Trophoblast cell (in vitro differentiated cells and primary cell): ENCODE data around the gene NOP56.

ENCODE experiments used
- DNase-seq, 2 donors: peaks; one replicate each; pipeline ENCODE4 v3.0.0-alpha.2; 2016
- H2AFZ ChIP-seq: 2 replicates; pipeline ENCODE4 v1.6.1; 2013; ENCODE audit warnings: low read length, moderate library complexity, mild to moderate bottlenecking; ENCODE audit not compliant: insufficient read depth, poor library complexity
- H2AK5ac ChIP-seq: 2 replicates; pipeline ENCODE4 v1.6.1; 2013; ENCODE audit warnings: mild to moderate bottlenecking, low read length
- H2BK120ac ChIP-seq: 2 replicates; pipeline ENCODE4 v1.6.1; 2013; ENCODE audit warnings: low read length, mild to moderate bottlenecking, moderate library complexity; ENCODE audit not compliant: insufficient read depth, poor library complexity
- H2BK12ac ChIP-seq: 2 replicates; pipeline ENCODE4 v1.6.1; 2013; ENCODE audit warnings: mild to moderate bottlenecking, low read length, moderate library complexity
- H2BK5ac ChIP-seq: 2 replicates; pipeline ENCODE4 v1.6.1; 2013; ENCODE audit warnings: low read length, low read depth, moderate library complexity, mild to moderate bottlenecking; ENCODE audit not compliant: poor library complexity
- H3K14ac ChIP-seq: 2 replicates; pipeline ENCODE4 v1.6.1; 2013; ENCODE audit warnings: mild to moderate bottlenecking, low read length
- H3K18ac ChIP-seq: 2 replicates; pipeline ENCODE4 v1.6.1; 2013; ENCODE audit warnings: mild to moderate bottlenecking, low read length
- H3K23ac ChIP-seq: 2 replicates; pipeline ENCODE4 v1.6.1; 2013; ENCODE audit warnings: low read length
- H3K27ac ChIP-seq: 2 replicates; pipeline ENCODE4 v1.5.1; 2013; ENCODE audit warnings: low read depth, mild to moderate bottlenecking, inconsistent platforms, low read length, moderate library complexity
- H3K27me3 ChIP-seq: 2 replicates; pipeline ENCODE4 v1.6.1; 2013; ENCODE audit warnings: inconsistent platforms, mild to moderate bottlenecking, low read length, moderate library complexity; ENCODE audit not compliant: insufficient read depth
- H3K36me3 ChIP-seq, 2 experiments: 1 replicate in 1 of 2; 2 replicates in 1 of 2; pipeline ENCODE4 v1.6.1; 2013; ENCODE audit warnings: low read length in 2 of 2, mild to moderate bottlenecking in 2 of 2, moderate library complexity in 1 of 2; ENCODE audit not compliant: insufficient read depth in 2 of 2, control insufficient read depth in 1 of 2
- H3K4ac ChIP-seq: 2 replicates; pipeline ENCODE4 v1.6.1; 2013; ENCODE audit warnings: low read depth, mild to moderate bottlenecking, low read length, moderate library complexity
- H3K4me1 ChIP-seq, 2 experiments: 1 replicate in 1 of 2; 2 replicates in 1 of 2; pipeline ENCODE4 v1.6.1; 2013; ENCODE audit warnings: low read length in 2 of 2, mild to moderate bottlenecking in 2 of 2, moderate library complexity in 1 of 2; ENCODE audit not compliant: insufficient read depth in 2 of 2, control insufficient read depth in 1 of 2
- H3K4me2 ChIP-seq: 2 replicates; pipeline ENCODE4 v1.6.1; 2013; ENCODE audit warnings: inconsistent platforms, mild to moderate bottlenecking, low read length, moderate library complexity
- H3K4me3 ChIP-seq: 2 replicates; pipeline ENCODE4 v1.5.1; 2013; ENCODE audit warnings: mild to moderate bottlenecking, low read depth, low read length, inconsistent platforms
- H3K79me1 ChIP-seq: one replicate; pipeline ENCODE4 v1.6.1; 2013; ENCODE audit warnings: low read length
- H3K79me2 ChIP-seq: 2 replicates; pipeline ENCODE4 v1.6.1; 2013; ENCODE audit warnings: low read length, mild to moderate bottlenecking; ENCODE audit not compliant: control insufficient read depth, insufficient read depth, poor library complexity
- H3K9ac ChIP-seq: 2 replicates; pipeline ENCODE4 v1.6.1; 2013; ENCODE audit warnings: mild to moderate bottlenecking, low read length
- H3K9me3 ChIP-seq: 2 replicates; pipeline ENCODE4 v1.6.1; 2013; ENCODE audit warnings: low read depth, mild to moderate bottlenecking, control low read depth, inconsistent platforms, low read length; ENCODE audit not compliant: insufficient read depth
- H4K12ac ChIP-seq: 2 replicates; pipeline ENCODE4 v1.6.1; 2013; ENCODE audit warnings: low read depth, mild to moderate bottlenecking, low read length, moderate library complexity
- H4K8ac ChIP-seq: 2 replicates; pipeline ENCODE4 v1.6.1; 2013; ENCODE audit warnings: low read depth, mild to moderate bottlenecking, low read length, moderate library complexity
- H4K91ac ChIP-seq: one replicate; pipeline ENCODE4 v1.6.1; 2013; ENCODE audit warnings: low read depth, mild to moderate bottlenecking, low read length, moderate library complexity
- WGBS: extraction: QIAGEN DNeasy Blood & Tissue Kit; methylation state at CpG from one replicate; pipeline ENCODE4 v1.1.7; 2013; ENCODE audit warnings: missing lambda C conversion rate; ENCODE audit not compliant: insufficient read length, insufficient coverage; ENCODE audit errors: extremely low coverage; 5-methylcytosine and 5-hydroxymethylcytosine counted together

NOP56 gene

DNA sequence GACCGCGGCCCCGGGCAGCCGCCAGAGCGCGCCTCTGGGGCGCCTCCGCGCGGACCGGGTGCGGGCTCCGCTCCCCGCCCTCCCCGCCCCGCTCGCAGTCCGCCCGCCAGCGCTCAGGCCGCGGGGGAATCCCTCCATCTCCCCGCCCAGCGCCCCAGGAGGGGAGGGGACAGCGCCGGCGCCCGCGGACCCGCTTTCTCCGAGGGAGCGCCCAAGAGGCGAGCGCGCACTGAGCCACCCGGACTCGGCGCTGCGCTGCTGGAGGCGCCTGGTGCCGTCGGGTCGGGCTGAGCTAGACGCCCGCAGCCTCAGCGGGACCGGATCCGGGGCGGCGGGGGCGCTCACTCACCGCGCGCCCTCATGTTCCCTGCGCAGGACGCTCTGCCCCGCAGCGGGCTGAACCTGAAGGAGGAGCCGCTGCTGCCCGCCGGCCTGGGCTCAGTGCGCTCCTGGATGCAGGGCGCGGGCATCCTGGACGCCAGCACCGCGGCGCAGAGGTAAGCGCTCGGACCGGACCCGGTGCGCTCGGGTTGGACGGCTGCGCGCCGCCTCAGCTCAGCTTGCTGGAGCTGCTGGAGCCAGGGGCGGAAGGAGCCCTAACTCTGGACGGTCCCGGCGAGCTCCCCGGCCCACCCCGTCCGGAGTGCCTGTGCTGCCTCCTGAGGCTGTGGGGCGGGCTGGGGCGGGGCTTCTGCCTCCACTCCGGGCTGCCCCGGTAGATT, 41.0 kb downstream of the NOP56 start:
- Histone ChIP-seq H3K4me2 (peak overlapping the region; percentile 32), H3K27me3 (peaks cover 60% of the 10 kb centered on the region), H3K79me1 (no peaks in the 10 kb centered on the region), H2BK5ac (no peak overlapping the region), H4K8ac (no peak overlapping the region), H3K27ac (no peak overlapping the region), H2BK12ac (no peak overlapping the region), H3K23ac (no peak overlapping the region), H3K4me1 (peaks cover 7 to 10% of the 10 kb centered on the region in 2 experiments), H2BK120ac (no peak overlapping the region), H3K4ac (no peak overlapping the region), H4K12ac (no peak overlapping the region), H3K14ac (no peak overlapping the region), H3K4me3 (peak overlapping the region; percentile 12), H3K9ac (no peak overlapping the region), H3K79me2 (no peaks in the 10 kb centered on the region), H3K9me3 (peaks cover 9% of the 10 kb centered on the region), H4K91ac (no peak overlapping the region), H3K18ac (no peak overlapping the region), H2AK5ac (no peak overlapping the region), H3K36me3 (no peaks in the 10 kb centered on the region), H2AFZ (no peak overlapping the region)
- peak; percentile 5 to 39 for DNase-seq
- no CpG with 5 or more reads among the region's 89 CpGs for WGBS

DNA sequence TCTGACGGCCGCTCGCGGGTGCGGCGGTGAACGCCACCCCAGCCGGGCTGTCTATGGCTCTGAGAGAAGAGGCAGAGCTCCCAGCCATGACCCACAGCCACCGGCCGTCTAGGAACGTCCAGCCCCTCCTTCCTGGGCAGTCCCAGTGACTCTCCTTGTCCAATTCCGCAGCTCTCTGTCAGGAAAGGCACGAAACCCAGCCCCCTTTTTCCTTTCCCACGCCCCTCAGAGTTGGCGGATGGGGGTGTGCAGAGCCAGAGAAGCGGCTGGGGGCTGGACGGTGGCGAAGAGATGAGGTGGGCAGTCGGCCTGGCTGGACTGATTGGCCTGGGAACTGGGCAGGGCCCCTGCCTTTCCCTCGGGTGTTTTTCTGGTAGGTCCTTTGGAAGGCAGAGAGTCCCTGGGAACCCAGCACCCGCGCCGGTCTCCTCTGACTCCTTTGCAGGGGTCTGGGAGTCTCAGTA, 41.6 kb downstream of the NOP56 start:
- no peak overlapping the region for H2BK12ac ChIP-seq
- H3K27me3 ChIP-seq, result peaks cover 59% of the 10 kb centered on the region
- peaks cover 7 to 10% of the 10 kb centered on the region in 2 experiments for H3K4me1 ChIP-seq
- no peak overlapping the region for H3K27ac ChIP-seq
- H3K23ac ChIP-seq, result no peak overlapping the region
- H3K18ac ChIP-seq, result no peak overlapping the region
- H3K36me3 ChIP-seq, result no peaks in the 10 kb centered on the region
- no peaks in the 10 kb centered on the region for H3K79me1 ChIP-seq
- H4K8ac ChIP-seq, result no peak overlapping the region
- no peak for DNase-seq
- peaks cover 9% of the 10 kb centered on the region for H3K9me3 ChIP-seq
- no peak overlapping the region for H3K4ac ChIP-seq
- no peak overlapping the region for H4K12ac ChIP-seq
- no peak overlapping the region for H2AFZ ChIP-seq
- no peak overlapping the region for H3K9ac ChIP-seq
- H4K91ac ChIP-seq, result no peak overlapping the region
- H3K4me3 ChIP-seq, result no peak overlapping the region
- no peaks in the 10 kb centered on the region for H3K79me2 ChIP-seq
- H3K4me2 ChIP-seq, result peak overlapping the region; percentile 20
- no peak overlapping the region for H3K14ac ChIP-seq
- H2BK120ac ChIP-seq, result no peak overlapping the region
- WGBS, result no CpG with 5 or more reads among the region's 23 CpGs
- no peak overlapping the region for H2BK5ac ChIP-seq
- H2AK5ac ChIP-seq, result no peak overlapping the region

DNA sequence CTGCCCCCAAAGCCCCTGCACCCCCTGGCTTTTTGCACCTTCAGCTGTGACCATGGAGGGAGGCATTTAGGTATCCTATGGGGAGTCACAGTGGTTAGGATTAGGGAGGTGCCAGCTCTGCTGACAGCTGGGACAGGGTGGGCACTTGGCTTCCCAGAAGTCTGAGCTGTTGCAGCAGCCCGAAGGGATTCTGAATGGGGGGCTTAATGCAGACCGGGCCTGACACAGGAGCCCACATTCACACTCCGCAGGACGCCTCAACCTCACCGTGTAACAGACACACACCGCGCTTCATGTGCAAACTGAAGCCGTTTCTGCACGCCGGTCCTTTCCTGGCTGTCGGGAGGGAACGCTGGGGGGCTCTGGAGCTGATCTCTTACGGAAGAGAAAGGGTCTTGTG, 42.1 kb downstream of the NOP56 start:
- Histone ChIP-seq H4K8ac (no peak overlapping the region), H4K12ac (no peak overlapping the region), H3K79me2 (no peaks in the 10 kb centered on the region), H3K14ac (no peak overlapping the region), H3K4ac (no peak overlapping the region), H2AFZ (no peak overlapping the region), H3K36me3 (no peaks in the 10 kb centered on the region), H2BK5ac (no peak overlapping the region), H3K4me2 (no peak overlapping the region), H3K79me1 (no peaks in the 10 kb centered on the region), H3K23ac (no peak overlapping the region), H3K4me3 (no peak overlapping the region), H3K27ac (no peak overlapping the region), H3K4me1 (peaks cover 7 to 10% of the 10 kb centered on the region in 2 experiments), H2BK12ac (no peak overlapping the region), H3K9me3 (peaks cover 9% of the 10 kb centered on the region), H3K18ac (no peak overlapping the region), H3K9ac (no peak overlapping the region), H3K27me3 (peaks cover 55% of the 10 kb centered on the region), H4K91ac (no peak overlapping the region), H2BK120ac (no peak overlapping the region), H2AK5ac (no peak overlapping the region)
- no peak for DNase-seq
- WGBS, result no CpG with 5 or more reads among the region's 13 CpGs

DNA sequence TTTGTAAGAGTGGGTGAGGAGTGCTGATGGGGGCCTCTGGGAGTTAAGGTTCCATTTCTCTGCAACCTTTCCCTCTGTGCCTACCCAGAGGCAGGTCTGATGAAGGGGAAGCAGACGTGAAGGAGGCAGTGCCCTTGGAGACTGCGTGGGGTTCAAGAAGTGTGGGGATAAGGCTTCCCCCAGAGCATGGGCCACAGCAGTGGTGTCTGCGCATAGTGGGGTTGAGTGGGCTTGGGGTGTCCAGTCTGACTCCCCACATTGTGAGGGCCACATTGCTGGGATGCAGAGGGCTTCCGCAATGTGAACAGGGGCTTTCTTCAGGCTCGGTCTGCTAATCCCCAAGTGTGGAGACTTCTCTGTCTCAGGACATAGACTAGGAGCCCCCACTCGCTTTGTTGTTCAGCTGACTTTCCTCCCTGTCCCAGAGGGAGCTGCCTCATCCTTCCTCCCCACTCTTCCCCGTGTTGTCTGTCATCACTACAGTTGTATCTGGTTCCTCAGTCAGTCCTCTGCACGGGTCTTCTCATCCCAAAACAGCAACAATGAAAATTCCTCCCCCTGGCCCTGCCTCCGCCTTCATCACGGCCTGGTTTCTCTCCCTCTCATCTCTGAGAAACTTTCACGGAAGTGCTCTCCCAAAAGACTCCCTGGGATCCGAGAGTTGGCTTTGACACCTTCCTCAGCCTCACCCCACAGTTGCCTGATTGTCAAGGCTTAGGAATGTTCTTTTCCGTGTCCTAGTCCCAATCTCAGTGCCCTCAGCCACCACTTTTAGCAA, 43.0 kb downstream of the NOP56 start:
- Histone ChIP-seq H3K36me3 (no peaks in the 10 kb centered on the region), H4K8ac (no peak overlapping the region), H3K9ac (no peak overlapping the region), H2BK12ac (no peak overlapping the region), H3K27me3 (peaks cover 49% of the 10 kb centered on the region), H2BK5ac (no peak overlapping the region), H3K79me1 (no peaks in the 10 kb centered on the region), H3K4ac (no peak overlapping the region), H2AK5ac (no peak overlapping the region), H4K91ac (no peak overlapping the region), H3K23ac (no peak overlapping the region), H3K18ac (no peak overlapping the region), H4K12ac (no peak overlapping the region), H3K27ac (no peak overlapping the region), H3K9me3 (peaks cover 11% of the 10 kb centered on the region), H3K4me2 (no peak overlapping the region), H2AFZ (no peak overlapping the region), H3K14ac (no peak overlapping the region), H3K79me2 (no peaks in the 10 kb centered on the region), H3K4me3 (no peak overlapping the region), H2BK120ac (no peak overlapping the region), H3K4me1 (peaks cover 7 to 10% of the 10 kb centered on the region in 2 experiments)
- DNase-seq, result no peak
- no CpG with 5 or more reads among the region's 13 CpGs for WGBS
